Ishikawa (cell line): ENCODE measurements around the gene C1QB.

Source experiments
- CEBPB ChIP-seq: IDR thresholded peaks from 2 replicates; pipeline ENCODE4 v1.6.1; 2012
- CREB1 ChIP-seq: IDR thresholded peaks from 2 replicates; pipeline ENCODE4 v1.6.1; 2012; ENCODE audit warnings: low read depth
- EGR1 ChIP-seq: IDR thresholded peaks from 2 replicates; pipeline ENCODE4 v1.6.1; 2012
- EP300 ChIP-seq: IDR thresholded peaks from 2 replicates; pipeline ENCODE4 v1.6.1; 2012; ENCODE audit warnings: borderline replicate concordance
- FOXM1 ChIP-seq: IDR thresholded peaks from 2 replicates; pipeline ENCODE4 v1.6.1; 2012; ENCODE audit warnings: low read depth, borderline replicate concordance
- MAX ChIP-seq: IDR thresholded peaks from 2 replicates; pipeline ENCODE4 v1.6.1; 2012
- NFIC ChIP-seq: IDR thresholded peaks from 2 replicates; pipeline ENCODE4 v1.6.1; 2012
- RAD21 ChIP-seq: IDR thresholded peaks from 2 replicates; pipeline ENCODE4 v1.6.1; 2012; ENCODE audit warnings: low read depth
- REST ChIP-seq: IDR thresholded peaks from 2 replicates; pipeline ENCODE4 v1.6.1; 2012; ENCODE audit warnings: low read depth, mild to moderate bottlenecking
- TAF1 ChIP-seq: IDR thresholded peaks from 2 replicates; pipeline ENCODE4 v1.6.1; 2012; ENCODE audit warnings: low read depth, mild to moderate bottlenecking
- TCF12 ChIP-seq: IDR thresholded peaks from 2 replicates; pipeline ENCODE4 v1.6.1; 2012; ENCODE audit warnings: low read depth
- TEAD4 ChIP-seq: IDR thresholded peaks from 2 replicates; pipeline ENCODE4 v1.6.1; 2012
- USF1 ChIP-seq: IDR thresholded peaks from 2 replicates; pipeline ENCODE4 v1.6.1; 2012
- YY1 ChIP-seq: IDR thresholded peaks from 2 replicates; pipeline ENCODE4 v1.6.1; 2012; ENCODE audit warnings: low read depth
- ZBTB7A ChIP-seq: IDR thresholded peaks from 2 replicates; pipeline ENCODE4 v1.6.1; 2012; ENCODE audit warnings: low read depth

Gene C1QB

GRCh38 chr1:22670352-22670975 lies 17.4 kb downstream of the C1QB start:
- TF ChIP-seq EP300: no peak
- no peak for TF ChIP-seq MAX
- no peak for TF ChIP-seq FOXM1
- no peak for TF ChIP-seq ZBTB7A
- no peak for TF ChIP-seq YY1
- TF ChIP-seq TAF1: no peak
- no peak for TF ChIP-seq TCF12
- TF ChIP-seq CREB1: no peak
- no peak for TF ChIP-seq REST
- TF ChIP-seq USF1: no peak
- no peak for TF ChIP-seq NFIC

GRCh38 chr1:22671999-22672398 lies 19.0 kb downstream of the C1QB start:
- no peak for TF ChIP-seq TEAD4
- TF ChIP-seq FOXM1: no peak
- TF ChIP-seq RAD21: no peak
- TF ChIP-seq CEBPB: no peak
- TF ChIP-seq YY1: no peak
- TF ChIP-seq TAF1: no peak
- no peak for TF ChIP-seq MAX
- TF ChIP-seq TCF12: no peak
- TF ChIP-seq USF1: no peak
- TF ChIP-seq ZBTB7A: no peak
- no peak for TF ChIP-seq EP300
- TF ChIP-seq CREB1: no peak
- TF ChIP-seq EGR1: no peak
- no peak for TF ChIP-seq NFIC
- TF ChIP-seq REST: no peak

- TF ChIP-seq TAF1 (no peak), TEAD4 (peak; percentile 39; the same call in 1 of the 2 replicates), ZBTB7A (peak; percentile 64; the same call in 1 of the 2 replicates), RAD21 (peak; percentile 91)
Measured at GRCh38 chr1:22673486-22674409, 20.7 kb downstream of the C1QB start.

GRCh38 chr1:22674410-22674749 lies 21.3 kb downstream of the C1QB start:
- no peak for TF ChIP-seq EGR1
- TF ChIP-seq TCF12: no peak
- no peak for TF ChIP-seq NFIC
- no peak for TF ChIP-seq YY1
- no peak for TF ChIP-seq MAX
- TF ChIP-seq USF1: no peak
- TF ChIP-seq ZBTB7A: no peak
- TF ChIP-seq TAF1: no peak
- TF ChIP-seq EP300: no peak
- no peak for TF ChIP-seq FOXM1
- TF ChIP-seq CREB1: no peak
